Endothelial cell of umbilical vein (primary cell): Measurements from ENCODE around the gene HOMER1. TPM values are rescaled to one million over a fixed set of nuclear protein-coding genes. Genes with fewer than 3 reads are reported as not detected.

Source experiments
- BruUV-seq: library from RNA; stranded (reverse); fragments of 400-500 nt; replicated peaks from 2 replicates; lab custom pipeline; 2021; lab: Mats Ljungman, UMichigan
- CTCF ChIA-PET: fragments of 300-600, 350-600 bp; sonication (Branson Sonifier 250); formaldehyde crosslinking; loops from one replicate; lab custom pipeline; 2021; ENCODE audit warnings: antibody characterized with exemption, inconsistent platforms; lab: Charles Lee
- POLR2A ChIA-PET: fragments of 300-600, 350-600 bp; sonication (Branson Sonifier 250); formaldehyde crosslinking; loops from one replicate; lab custom pipeline; 2021; ENCODE audit warnings: antibody characterized with exemption, inconsistent platforms; lab: Charles Lee
- DNase-seq: peaks from one replicate; pipeline ENCODE4 v3.0.0-alpha.2; 2011; ENCODE audit warnings: low read depth, low spot score
- FAIRE-seq: peaks from 2 replicates; lab custom pipeline; 2011; peaks lifted over from hg19 to GRCh38; lab: Jason Lieb, UNC
- H2AFZ ChIP-seq: 2 replicates; pipeline ENCODE4 v1.6.0; 2012; ENCODE audit warnings: low read depth, low read length, control low read depth, inconsistent platforms
- H3K27ac ChIP-seq: 2 replicates; pipeline ENCODE4 v1.5.1; 2011; ENCODE audit warnings: low read depth, mild to moderate bottlenecking, control low read depth, low read length, moderate library complexity; ENCODE audit not compliant: insufficient read depth
- H3K27me3 ChIP-seq, 2 experiments: 2 replicates each; pipeline versions ENCODE4 v1.6.0 to v1.6.1; 2011; ENCODE audit warnings: low read length in 2 of 2, mixed read lengths in 1 of 2; ENCODE audit not compliant: control insufficient read depth in 2 of 2, insufficient read depth in 2 of 2
- H3K36me3 ChIP-seq, 2 experiments: 2 replicates in 1 of 2; 3 replicates in 1 of 2; pipeline ENCODE4 v1.5.1; 2011; ENCODE audit warnings: low read length in 2 of 2, mild to moderate bottlenecking in 1 of 2, moderate library complexity in 1 of 2; ENCODE audit not compliant: control insufficient read depth in 2 of 2, insufficient read depth in 2 of 2; ENCODE audit errors: extremely low read depth in 1 of 2
- H3K4me1 ChIP-seq: 3 replicates; pipeline ENCODE4 v1.5.1; 2011; ENCODE audit warnings: mild to moderate bottlenecking, low read length; ENCODE audit not compliant: control insufficient read depth, insufficient read depth; ENCODE audit errors: extremely low read depth
- H3K4me2 ChIP-seq: 2 replicates; pipeline ENCODE4 v1.6.1; 2011; ENCODE audit warnings: low read length, control low read depth, mixed read lengths; ENCODE audit not compliant: insufficient read depth
- H3K4me3 ChIP-seq, 3 experiments: fragments of 200-600 bp in 1 of 3; sonication (generic), shearing (Covaris generic) in 1 of 3; replicated peaks in 1 of 3; 2 replicates each; pipeline ENCODE4 v1.5.1; 2011 to 2016; ENCODE audit warnings: control low read depth in 3 of 3, low read length in 3 of 3, mild to moderate bottlenecking in 2 of 3, inconsistent platforms in 1 of 3, low read depth in 1 of 3, moderate library complexity in 1 of 3; ENCODE audit not compliant: insufficient read depth in 1 of 3
- H3K79me2 ChIP-seq: 2 replicates; pipeline ENCODE4 v1.6.0; 2012; ENCODE audit warnings: low read length, inconsistent platforms; ENCODE audit not compliant: control insufficient read depth, insufficient read depth
- H3K9ac ChIP-seq: replicated peaks from 2 replicates; pipeline ENCODE3; 2011; ENCODE audit warnings: low read length, control low read depth; ENCODE audit not compliant: insufficient read depth; ENCODE audit errors: extremely low read depth
- H3K9me1 ChIP-seq: replicated peaks from 3 replicates; pipeline ENCODE4 v1.6.0; 2011; ENCODE audit warnings: mild to moderate bottlenecking, low read length; ENCODE audit not compliant: control insufficient read depth, insufficient read depth; ENCODE audit errors: extremely low read depth
- H3K9me3 ChIP-seq: replicated peaks from 2 replicates; pipeline ENCODE4 v1.5.1; 2012; ENCODE audit warnings: low read length, inconsistent platforms; ENCODE audit not compliant: control insufficient read depth, insufficient read depth
- H4K20me1 ChIP-seq: replicated peaks from 2 replicates; pipeline ENCODE3; 2011; ENCODE audit warnings: mild to moderate bottlenecking, low read length; ENCODE audit not compliant: control insufficient read depth, insufficient read depth; ENCODE audit errors: extremely low read depth
- CTCF ChIP-seq, 2 donors: IDR thresholded peaks; 1 replicate in 1 of 2; 2 replicates in 1 of 2; pipeline ENCODE4 v1.5.1; 2011; ENCODE audit warnings: low read length in 2 of 2, mild to moderate bottlenecking in 2 of 2, moderate library complexity in 2 of 2, control low read depth in 1 of 2, inconsistent platforms in 1 of 2, low read depth in 1 of 2; ENCODE audit not compliant: insufficient read depth in 1 of 2; ENCODE audit errors: extremely low read depth in 1 of 2
- EZH2 ChIP-seq: IDR thresholded peaks from 2 replicates; pipeline ENCODE4 v1.6.1; 2012; ENCODE audit warnings: borderline replicate concordance, low read depth, mild to moderate bottlenecking, moderate library complexity, low read length, inconsistent platforms; ENCODE audit not compliant: severe bottlenecking
- FOS ChIP-seq: IDR thresholded peaks from 2 replicates; pipeline ENCODE4 v1.6.1; 2011; ENCODE audit warnings: mild to moderate bottlenecking, low read length, moderate library complexity, borderline replicate concordance; ENCODE audit not compliant: insufficient read depth
- GATA2 ChIP-seq: IDR thresholded peaks from 2 replicates; pipeline ENCODE4 v1.7.0; 2011; ENCODE audit warnings: low read depth, mild to moderate bottlenecking, moderate library complexity, mixed read lengths, low read length; ENCODE audit not compliant: insufficient read length, insufficient read depth
- JUN ChIP-seq: IDR thresholded peaks from 2 replicates; pipeline ENCODE4 v1.6.1; 2011; ENCODE audit warnings: borderline replicate concordance, low read depth; ENCODE audit not compliant: insufficient read length, insufficient read depth
- MAX ChIP-seq: IDR thresholded peaks from 2 replicates; pipeline ENCODE4 v1.6.1; 2011; ENCODE audit not compliant: insufficient read depth, insufficient read length
- MYC ChIP-seq: IDR thresholded peaks from one replicate; pipeline ENCODE4 v1.6.1; 2011; ENCODE audit warnings: mild to moderate bottlenecking, low read depth, low read length
- POLR2A ChIP-seq: IDR thresholded peaks from 2 replicates; pipeline ENCODE4 v1.6.1; 2012; ENCODE audit warnings: low read depth, mild to moderate bottlenecking, control low read depth, low read length
- POLR2AphosphoS5 ChIP-seq: IDR thresholded peaks from 2 replicates; pipeline ENCODE4 v1.6.1; 2012; ENCODE audit warnings: low read depth, mild to moderate bottlenecking, control low read depth, low read length, moderate library complexity; ENCODE audit not compliant: insufficient read depth
- dilution Hi-C: fragments of 300-500 bp; cut with MboI; formaldehyde crosslinking; loops from one replicate; pipeline ENCODE4 v1.15.0; 2019; ENCODE audit warnings: low sequenced_read_pairs; ENCODE audit not compliant: extremely low pct_ligation_motif_present
- intact Hi-C: fragments of 100-400 bp; cut with micrococcal nuclease; formaldehyde crosslinking; loops from one replicate; pipeline ENCODE4 v1.10.0; 2022
- polyA plus RNA-seq, 4 experiments: library from polyadenylated mRNA; depleted of rRNA in 3 of 4; stranded (reverse) in 3 of 4; unstranded in 1 of 4; fragments of >200 nt; gene quantifications; 2 replicates each; pipeline versions ENCODE4 v1.2.1 to v1.2.3, GENCODE V29; 2011 to 2012; ENCODE audit warnings: missing spikeins in 1 of 4
- total RNA-seq: library from RNA; stranded (reverse); gene quantifications from 2 replicates; pipeline ENCODE4 v1.2.3, GENCODE V29; 2021

The HOMER1 gene
- total and polyA plus RNA-seq, 2 donors (not counting 3 experiments of a cell fraction or from before 2014, with no cell fraction given): 0.57 to 3.9 TPM

- ChIA-PET POLR2A (no interaction called here), CTCF (no interaction called here)
- FAIRE-seq (no peak), DNase-seq (no peak)
- no peaks in the 10 kb centered on the region for H3K36me3 ChIP-seq
- no peak overlapping the region for H3K4me3 ChIP-seq
- H3K27ac ChIP-seq: no peak overlapping the region
- no peaks in the 10 kb centered on the region for H3K27me3 ChIP-seq
- intact Hi-C loops (no loop called here), dilution Hi-C loops (no loop called here)
- no peak for TF ChIP-seq POLR2AphosphoS5
- no peak for TF ChIP-seq EZH2
- no peak for TF ChIP-seq FOS
- TF ChIP-seq POLR2A: no peak
- TF ChIP-seq GATA2: no peak
- no peak for TF ChIP-seq MYC
- TF ChIP-seq CTCF (IDR thresholded peaks at IDR 0.05; ENCODE audit: extremely low read depth in 1 of 2, insufficient read depth in 1 of 2, low read depth in 1 of 2, low read length in 2 of 2): no peak
- no peak for TF ChIP-seq MAX
- TF ChIP-seq JUN: no peak
- no peak overlapping the region for H2AFZ ChIP-seq
- no peaks in the 10 kb centered on the region for H4K20me1 ChIP-seq
- H3K79me2 ChIP-seq: no peaks in the 10 kb centered on the region
- H3K9ac ChIP-seq: no peak overlapping the region
- H3K9me1 ChIP-seq: no peaks in the 10 kb centered on the region
- peaks cover 4% of the 10 kb centered on the region for H3K4me1 ChIP-seq
- no peak overlapping the region for H3K4me2 ChIP-seq
- no peaks in the 10 kb centered on the region for H3K9me3 ChIP-seq
- no TSS peak for BruUV-seq
Observed at GRCh38 chr5:79503794-79504495, 10.0 kb downstream of the HOMER1 start.
